HG03045 (cell line): Measurements from ENCODE around the gene KBTBD3.

ENCODE experiments used
- ATAC-seq: cut with Tn5 transposase; IDR thresholded peaks from one replicate; pipeline ENCODE4 v1.9.1; 2021; ENCODE audit warnings: mild to moderate bottlenecking, moderate library complexity; ENCODE audit not compliant: unreplicated experiment

The KBTBD3 gene

GRCh38 chr11:106076919-106077608 is at the start of gene KBTBD3:
KBTBD3 (minus strand) TSS chr11:106077347; CDS start chr11:106059097, 18,250 bp downstream.
- ATAC-seq: peak; percentile 98

- no peak for ATAC-seq
Observed at GRCh38 chr11:106121570-106122320, 44.6 kb upstream of the KBTBD3 start.

GRCh38 chr11:106105986-106106385 is 28.8 kb upstream of the KBTBD3 start:
- no peak for ATAC-seq

GRCh38 chr11:106101819-106102218 is 24.7 kb upstream of the KBTBD3 start:
- ATAC-seq: no peak

- ATAC-seq: no peak
Observed at GRCh38 chr11:106101370-106101769, 24.2 kb upstream of the KBTBD3 start.

GRCh38 chr11:106098893-106099553 is 21.9 kb upstream of the KBTBD3 start:
- ATAC-seq: no peak

- no peak for ATAC-seq
Observed at GRCh38 chr11:106092446-106092845, 15.3 kb upstream of the KBTBD3 start.

- ATAC-seq: peak; percentile 99
Observed at GRCh38 chr11:106091480-106092123, 14.5 kb upstream of the KBTBD3 start.

- ATAC-seq: no peak
Observed at GRCh38 chr11:106088896-106089295, 11.7 kb upstream of the KBTBD3 start.

GRCh38 chr11:106087815-106088435 is 10.8 kb upstream of the KBTBD3 start:
- no peak for ATAC-seq

GRCh38 chr11:106086850-106087249 is 9.7 kb upstream of the KBTBD3 start:
- ATAC-seq: no peak

GRCh38 chr11:106086135-106086534 is 9.0 kb upstream of the KBTBD3 start:
- no peak for ATAC-seq

- no peak for ATAC-seq
Observed at GRCh38 chr11:106082096-106082495, 4.9 kb upstream of the KBTBD3 start.

GRCh38 chr11:106077609-106078455 is 685 bp upstream of the KBTBD3 start, which contains the start of gene AASDHPPT:
AASDHPPT (plus strand) TSS chr11:106077662; CDS start chr11:106077711, 49 bp downstream.
- ATAC-seq: peak; percentile 23

GRCh38 chr11:106076171-106076918 is 802 bp downstream of the KBTBD3 start:
- ATAC-seq: no peak

GRCh38 chr11:106072804-106073203 is 4.3 kb downstream of the KBTBD3 start:
- ATAC-seq: no peak

- ATAC-seq: no peak
Observed at GRCh38 chr11:106070606-106071005, 6.5 kb downstream of the KBTBD3 start.

GRCh38 chr11:106063009-106063408 is 14.1 kb downstream of the KBTBD3 start:
- peak; percentile 46 for ATAC-seq
